Activated CD4-positive, alpha-beta T cell treated with anti-CD3 and anti-CD28 coated beads, Interleukin-2, amount 10 ng/mL, durations not matched to agents 24 days and 14 days (primary cell): ENCODE data around the gene ADA. TPM values are rescaled to one million over a fixed set of nuclear protein-coding genes. Genes with fewer than 3 reads are reported as not detected.

Experiments used
- DNase-seq: peaks from one replicate; pipeline ENCODE4 v3.0.0; 2022
- H3K27ac Mint-ChIP-seq: one replicate; pipeline ENCODE4 v1.8.0; 2022; ENCODE audit warnings: mild to moderate bottlenecking, mixed read lengths
- H3K27me3 Mint-ChIP-seq: one replicate; pipeline ENCODE4 v1.8.0; 2022; ENCODE audit warnings: mixed read lengths
- H3K36me3 Mint-ChIP-seq: one replicate; pipeline ENCODE4 v1.8.0; 2022; ENCODE audit warnings: low read depth, mild to moderate bottlenecking, mixed read lengths
- H3K4me1 Mint-ChIP-seq: one replicate; pipeline ENCODE4 v1.8.0; 2021; ENCODE audit warnings: mixed read lengths
- H3K4me3 Mint-ChIP-seq: one replicate; pipeline ENCODE4 v1.8.0; 2022; ENCODE audit warnings: mild to moderate bottlenecking, moderate library complexity, mixed read lengths
- H3K9me3 Mint-ChIP-seq: one replicate; pipeline ENCODE4 v1.8.0; 2021; ENCODE audit warnings: mixed read lengths
- intact Hi-C: fragments of 100-400 bp; cut with micrococcal nuclease; formaldehyde crosslinking; loops from one replicate; pipeline ENCODE4 v1.15.1; 2023
- total RNA-seq: library from RNA; stranded (reverse); gene quantifications from 2 replicates; pipeline ENCODE4 v1.2.3, GENCODE V29; 2022

ADA gene
- total RNA-seq, 1 donor from 2014 or later: 43.7 TPM

- intact Hi-C loops: no loop called here
These were observed 17.5 kb downstream of the ADA start for GRCh38 chr20:44633872-44634600.

GRCh38 chr20:44633187-44633810 lies 18.2 kb downstream of the ADA start:
- Mint-ChIP-seq H3K9me3 (no peaks in the 10 kb centered on the region), H3K4me3 (no peak overlapping the region), H3K27ac (peak overlapping the region; percentile 71), H3K4me1 (peaks cover 7% of the 10 kb centered on the region), H3K27me3 (no peaks in the 10 kb centered on the region), H3K36me3 (peaks cover 57% of the 10 kb centered on the region)
- intact Hi-C loops: no loop called here
- no peak for DNase-seq

More at GRCh38 chr20:44633872-44634600, 17.5 kb downstream of the ADA start:
- H3K27ac Mint-ChIP-seq: no peak overlapping the region
- H3K9me3 Mint-ChIP-seq: peaks cover 6% of the 10 kb centered on the region
- H3K4me3 Mint-ChIP-seq: no peak overlapping the region
- peaks cover 9% of the 10 kb centered on the region for H3K4me1 Mint-ChIP-seq
- H3K36me3 Mint-ChIP-seq: peaks cover 60% of the 10 kb centered on the region
- no peaks in the 10 kb centered on the region for H3K27me3 Mint-ChIP-seq
- DNase-seq: no peak

DNA sequence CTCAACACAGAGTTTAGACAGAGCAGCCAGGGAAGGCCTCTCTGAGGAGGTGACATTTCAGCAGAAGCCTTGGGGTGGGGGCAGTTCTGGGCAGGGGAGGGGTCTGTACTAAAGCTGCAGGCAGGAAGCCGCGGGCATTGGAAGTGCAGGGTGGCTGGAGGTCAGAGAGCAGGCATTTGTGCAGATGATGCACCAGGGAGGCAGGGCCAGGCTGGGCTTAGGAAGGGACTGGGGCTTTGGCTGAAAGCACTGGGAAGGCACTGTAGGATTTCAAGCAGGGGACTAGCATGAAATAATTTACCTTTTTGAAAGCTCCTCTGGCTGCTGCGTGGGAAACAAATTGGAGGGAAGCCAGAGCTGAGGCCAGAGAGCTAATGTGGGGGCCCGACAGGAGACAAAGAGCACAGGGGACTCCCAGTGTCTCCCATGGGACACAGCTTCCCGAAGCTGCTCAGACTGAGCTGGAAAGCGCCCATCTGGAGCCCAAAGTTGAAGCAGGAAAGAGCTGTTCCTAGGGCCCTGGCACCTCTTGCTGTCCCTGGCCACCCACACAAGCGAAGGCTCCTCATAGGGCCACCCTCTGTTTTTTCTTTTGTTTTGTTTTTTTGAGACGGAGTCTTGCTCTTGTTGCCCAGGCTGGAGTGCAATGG lies 19.3 kb downstream of the ADA start:
- H3K36me3 Mint-ChIP-seq: peaks cover 56% of the 10 kb centered on the region

DNA sequence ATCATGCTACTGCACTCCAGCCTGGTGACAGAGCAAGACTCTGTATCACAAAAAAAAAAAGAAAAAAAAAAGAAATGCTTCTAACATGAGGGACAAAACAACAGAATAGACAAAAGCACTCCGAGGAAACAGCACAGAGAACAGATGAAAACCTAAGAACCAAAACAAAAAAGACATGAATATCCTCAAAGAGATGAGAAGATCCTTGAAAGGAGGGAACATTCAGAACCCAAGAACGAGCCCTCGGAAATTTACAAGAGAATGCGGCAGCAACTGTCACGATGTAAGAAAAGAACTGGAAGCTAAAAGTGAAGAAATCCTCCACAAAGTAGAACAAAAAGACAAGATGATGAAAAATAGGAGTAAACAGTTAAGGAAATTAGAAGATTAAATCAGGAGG lies 21.2 kb downstream of the ADA start:
- no peak for DNase-seq
- H3K4me1 Mint-ChIP-seq: peaks cover 7% of the 10 kb centered on the region
- H3K9me3 Mint-ChIP-seq: no peaks in the 10 kb centered on the region
- peaks cover 55% of the 10 kb centered on the region for H3K36me3 Mint-ChIP-seq
- intact Hi-C loops: no loop called here
- no peaks in the 10 kb centered on the region for H3K27me3 Mint-ChIP-seq
- H3K27ac Mint-ChIP-seq: no peak overlapping the region
- no peak overlapping the region for H3K4me3 Mint-ChIP-seq

More for the DNA sequence above, 19.3 kb downstream of the ADA start:
- H3K4me3 Mint-ChIP-seq: no peak overlapping the region
- H3K27ac Mint-ChIP-seq: peak overlapping the region; percentile 54
- H3K4me1 Mint-ChIP-seq: peaks cover 7% of the 10 kb centered on the region
- no peak for DNase-seq
- no peaks in the 10 kb centered on the region for H3K9me3 Mint-ChIP-seq
- intact Hi-C loops: no loop called here
- H3K27me3 Mint-ChIP-seq: no peaks in the 10 kb centered on the region

DNA sequence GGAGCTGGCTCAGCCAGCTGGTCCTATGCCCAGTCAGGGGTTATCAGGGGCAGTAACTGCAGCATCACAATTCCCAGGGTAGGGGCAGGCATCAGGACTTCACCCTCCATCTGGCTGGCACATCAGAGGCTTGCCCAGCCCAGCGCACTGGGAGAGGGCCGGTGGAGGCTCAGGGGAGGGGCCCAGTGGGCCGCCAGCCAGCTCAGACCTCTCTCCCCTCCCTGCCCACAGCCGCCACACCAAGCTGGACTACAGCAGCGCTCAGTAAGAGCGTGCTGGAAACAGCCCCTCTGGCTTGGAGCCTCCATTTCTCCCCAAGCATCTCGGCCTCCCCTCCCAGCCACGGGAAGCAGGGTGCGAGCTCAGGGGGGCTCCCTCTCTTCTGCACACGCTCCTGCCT lies 22.0 kb downstream of the ADA start:
- Mint-ChIP-seq H3K4me3 (no peak overlapping the region), H3K27ac (no peak overlapping the region), H3K4me1 (peaks cover 7% of the 10 kb centered on the region), H3K27me3 (no peaks in the 10 kb centered on the region), H3K9me3 (no peaks in the 10 kb centered on the region), H3K36me3 (peaks cover 58% of the 10 kb centered on the region)
- intact Hi-C loops: no loop called here
- DNase-seq: no peak

DNA sequence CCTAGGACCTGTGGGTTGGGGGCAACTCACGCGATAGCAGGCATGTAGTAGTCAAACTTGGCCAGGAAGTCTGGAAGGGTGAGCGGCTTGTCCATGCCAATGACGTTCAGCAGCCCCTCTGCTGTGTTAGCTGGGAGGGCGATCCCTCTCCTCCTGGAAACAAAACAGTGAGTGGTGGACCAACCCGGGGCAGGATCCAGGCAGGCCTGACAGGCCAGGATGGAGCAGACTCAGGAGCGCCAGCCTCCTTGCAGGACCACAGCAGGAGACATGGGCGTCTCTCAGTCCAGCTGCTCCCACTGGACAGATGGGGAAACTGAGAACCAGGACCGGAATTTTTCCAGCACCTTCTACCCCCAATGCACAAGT lies 22.5 kb downstream of the ADA start:
- no peak overlapping the region for H3K4me3 Mint-ChIP-seq
- no peak for DNase-seq
- H3K27me3 Mint-ChIP-seq: no peaks in the 10 kb centered on the region
- H3K9me3 Mint-ChIP-seq: no peaks in the 10 kb centered on the region
- H3K36me3 Mint-ChIP-seq: peaks cover 63% of the 10 kb centered on the region
- H3K4me1 Mint-ChIP-seq: peaks cover 7% of the 10 kb centered on the region
- H3K27ac Mint-ChIP-seq: no peak overlapping the region
- intact Hi-C loops: no loop called here

- DNase-seq: no peak
- intact Hi-C loops: no loop called here
- peaks cover 4% of the 10 kb centered on the region for H3K4me1 Mint-ChIP-seq
- H3K4me3 Mint-ChIP-seq: no peak overlapping the region
- peaks cover 68% of the 10 kb centered on the region for H3K36me3 Mint-ChIP-seq
- H3K27me3 Mint-ChIP-seq: no peaks in the 10 kb centered on the region
- no peak overlapping the region for H3K27ac Mint-ChIP-seq
- peaks cover 7% of the 10 kb centered on the region for H3K9me3 Mint-ChIP-seq
These were observed 24.0 kb downstream of the ADA start for GRCh38 chr20:44627364-44628010.

DNA sequence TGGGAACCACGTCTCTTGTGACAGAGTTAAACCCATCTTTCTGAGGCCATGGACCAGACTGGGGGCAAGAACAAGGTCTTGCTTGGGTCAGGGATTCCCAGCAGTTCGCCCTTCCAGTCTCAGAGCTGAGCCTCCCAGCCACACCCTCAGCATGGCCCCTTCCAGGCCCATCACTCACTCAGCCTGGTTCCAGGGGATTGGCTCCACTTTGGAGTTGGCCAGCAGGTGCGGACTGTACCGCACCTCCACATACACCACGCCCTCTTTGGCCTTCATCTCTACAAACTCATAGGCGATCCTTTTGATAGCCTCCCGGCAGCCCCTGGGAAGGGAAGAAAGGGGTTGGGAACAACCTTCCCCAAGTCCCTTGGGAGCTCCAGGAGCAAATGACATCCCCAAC lies 25.2 kb downstream of the ADA start:
- Mint-ChIP-seq H3K4me3 (no peak overlapping the region), H3K36me3 (peaks cover 71% of the 10 kb centered on the region), H3K27ac (peak overlapping the region; percentile 16), H3K4me1 (no peaks in the 10 kb centered on the region), H3K27me3 (no peaks in the 10 kb centered on the region), H3K9me3 (peaks cover 7% of the 10 kb centered on the region)
- intact Hi-C loops: no loop called here
- no peak for DNase-seq

DNA sequence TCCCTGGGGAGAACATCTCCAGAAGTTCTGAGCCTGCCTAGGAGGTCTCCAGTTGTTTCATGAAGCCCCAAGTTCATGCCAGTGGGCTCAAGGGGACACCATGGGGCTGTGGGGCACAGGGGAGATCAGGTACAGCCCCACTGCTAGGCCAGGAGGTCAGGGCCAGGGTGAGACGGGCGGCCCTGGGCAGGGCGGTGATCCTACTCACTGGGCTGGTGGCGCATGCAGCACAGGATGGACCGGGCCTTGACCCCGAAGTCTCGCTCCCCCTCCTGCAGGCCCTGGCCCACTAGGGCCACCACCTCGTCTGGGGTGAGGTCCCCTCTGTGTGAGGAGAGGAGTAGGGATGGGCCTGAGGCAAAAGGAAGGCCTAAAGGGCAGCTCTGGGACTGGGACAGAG lies 26.1 kb downstream of the ADA start:
- Mint-ChIP-seq H3K9me3 (peaks cover 7% of the 10 kb centered on the region), H3K36me3 (peaks cover 75% of the 10 kb centered on the region), H3K4me3 (no peak overlapping the region), H3K27me3 (no peaks in the 10 kb centered on the region), H3K27ac (no peak overlapping the region), H3K4me1 (no peaks in the 10 kb centered on the region)
- no peak for DNase-seq
- intact Hi-C loops: no loop called here

- H3K9me3 Mint-ChIP-seq: peaks cover 7% of the 10 kb centered on the region
- H3K36me3 Mint-ChIP-seq: peaks cover 77% of the 10 kb centered on the region
- no peaks in the 10 kb centered on the region for H3K27me3 Mint-ChIP-seq
- intact Hi-C loops: no loop called here
- no peak overlapping the region for H3K4me3 Mint-ChIP-seq
- H3K27ac Mint-ChIP-seq: no peak overlapping the region
- H3K4me1 Mint-ChIP-seq: no peaks in the 10 kb centered on the region
- no peak for DNase-seq
These were observed 26.7 kb downstream of the ADA start for GRCh38 chr20:44624743-44625271.

DNA sequence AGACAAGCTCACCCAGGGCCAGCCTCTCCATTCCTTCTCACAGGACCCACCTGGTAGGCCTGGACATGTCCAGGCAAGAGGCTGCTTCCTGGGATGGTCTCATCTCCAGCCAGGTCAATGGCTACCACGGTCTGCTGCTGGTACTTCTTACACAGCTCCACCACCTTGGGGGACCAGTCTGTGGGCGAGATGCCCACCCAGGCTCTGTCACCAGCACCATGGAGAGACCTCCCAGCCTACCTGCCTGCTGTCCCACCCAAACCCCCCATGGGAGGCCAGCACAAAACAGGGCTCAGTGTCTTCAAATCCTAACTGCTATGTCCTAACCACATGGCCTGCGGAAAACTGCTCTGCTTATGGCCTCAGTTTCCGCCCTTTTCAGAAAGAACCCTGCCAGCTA lies 27.3 kb downstream of the ADA start:
- no peaks in the 10 kb centered on the region for H3K27me3 Mint-ChIP-seq
- no peak for DNase-seq
- no peak overlapping the region for H3K4me3 Mint-ChIP-seq
- peaks cover 7% of the 10 kb centered on the region for H3K9me3 Mint-ChIP-seq
- peaks cover 2% of the 10 kb centered on the region for H3K4me1 Mint-ChIP-seq
- H3K27ac Mint-ChIP-seq: no peak overlapping the region
- intact Hi-C loops: no loop called here
- peaks cover 82% of the 10 kb centered on the region for H3K36me3 Mint-ChIP-seq

- intact Hi-C loops: no loop called here
- H3K4me3 Mint-ChIP-seq: no peak overlapping the region
- H3K36me3 Mint-ChIP-seq: peaks cover 87% of the 10 kb centered on the region
These were observed 28.8 kb downstream of the ADA start for GRCh38 chr20:44622501-44623270.

DNA sequence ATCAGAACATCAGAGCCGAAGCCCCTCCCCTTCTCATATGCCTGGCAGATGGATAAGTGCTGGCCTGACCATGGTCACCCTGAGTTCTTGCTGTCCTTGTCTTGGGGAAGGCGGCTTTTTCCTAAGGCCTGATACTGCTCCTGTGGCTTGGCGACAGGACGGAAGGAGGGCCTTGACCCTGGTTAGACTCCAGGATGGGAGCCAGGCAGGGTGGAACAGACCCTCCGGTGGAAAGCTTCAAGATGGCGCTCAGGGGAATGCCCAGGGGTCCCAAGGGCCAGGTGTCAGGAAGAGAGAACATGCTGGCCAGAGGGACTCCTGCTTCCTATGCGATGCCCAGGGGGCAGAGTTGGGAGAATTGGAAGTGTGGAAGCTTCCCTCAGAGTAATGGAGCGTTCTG lies 29.6 kb downstream of the ADA start:
- H3K36me3 Mint-ChIP-seq: peaks cover 83% of the 10 kb centered on the region
- intact Hi-C loops: no loop called here
- H3K27me3 Mint-ChIP-seq: no peaks in the 10 kb centered on the region
- H3K4me1 Mint-ChIP-seq: peaks cover 10% of the 10 kb centered on the region
- H3K27ac Mint-ChIP-seq: no peak overlapping the region
- DNase-seq: no peak
- peaks cover 7% of the 10 kb centered on the region for H3K9me3 Mint-ChIP-seq
- no peak overlapping the region for H3K4me3 Mint-ChIP-seq

More at GRCh38 chr20:44622501-44623270, 28.8 kb downstream of the ADA start:
- peaks cover 10% of the 10 kb centered on the region for H3K4me1 Mint-ChIP-seq
- no peak overlapping the region for H3K27ac Mint-ChIP-seq
- no peak for DNase-seq
- no peaks in the 10 kb centered on the region for H3K27me3 Mint-ChIP-seq
- H3K9me3 Mint-ChIP-seq: peaks cover 7% of the 10 kb centered on the region
